HG03064 (cell line): ENCODE results near the gene RRAS.

ENCODE experiments used
- ATAC-seq: cut with Tn5 transposase; IDR thresholded peaks from one replicate; pipeline ENCODE4 v1.9.1; 2021; ENCODE audit warnings: low read depth; ENCODE audit not compliant: unreplicated experiment

The RRAS gene

DNA sequence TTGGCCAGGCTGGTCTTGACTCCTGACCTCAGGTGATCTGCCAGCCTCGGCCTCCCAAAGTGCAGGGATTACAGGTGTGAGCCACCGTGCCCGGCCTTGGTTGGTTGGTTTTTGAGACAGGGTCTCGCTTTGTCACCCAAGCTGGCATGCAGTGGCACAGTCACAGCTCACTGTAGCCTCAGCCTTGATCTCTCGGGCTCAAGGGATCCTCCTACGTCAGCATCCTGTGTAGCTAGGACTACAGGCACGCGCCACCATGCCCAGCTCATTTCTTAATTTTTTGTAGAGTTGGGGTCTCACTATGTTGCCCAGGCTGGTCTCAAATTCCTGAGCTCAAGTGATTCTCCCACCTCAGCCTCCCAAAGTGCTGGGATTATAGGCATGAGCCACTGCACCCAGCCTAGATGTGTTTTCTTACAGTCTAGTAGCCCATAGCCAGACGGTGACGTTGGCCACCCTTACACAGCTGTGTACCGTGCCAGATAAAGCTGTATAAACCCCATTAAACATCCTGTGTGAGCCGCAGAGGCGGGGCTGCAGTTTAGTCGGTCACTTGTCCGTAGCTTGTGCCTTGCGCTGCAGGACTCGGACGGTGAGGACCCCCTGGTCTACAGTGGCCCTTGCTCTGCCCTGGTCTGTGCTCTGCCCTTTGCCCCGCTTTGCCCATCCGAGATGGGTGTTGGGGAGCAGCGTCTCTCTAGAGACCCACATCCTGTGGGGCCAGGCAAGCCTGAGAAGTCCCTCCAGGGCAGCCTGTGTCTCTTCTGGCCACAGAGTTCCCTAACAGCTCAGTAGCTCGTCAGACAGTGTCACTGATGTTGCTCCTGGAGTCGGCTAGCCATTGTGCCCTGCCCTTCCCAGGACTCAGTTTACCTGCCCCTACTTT is 15.9 kb upstream of the RRAS start:
- ATAC-seq: no peak

GRCh38 chr19:49654581-49654980 is 14.6 kb upstream of the RRAS start:
- ATAC-seq: no peak

GRCh38 chr19:49653466-49653806 is 13.5 kb upstream of the RRAS start:
- no peak for ATAC-seq

- no peak for ATAC-seq
Observed at GRCh38 chr19:49652551-49653465, 12.9 kb upstream of the RRAS start.

DNA sequence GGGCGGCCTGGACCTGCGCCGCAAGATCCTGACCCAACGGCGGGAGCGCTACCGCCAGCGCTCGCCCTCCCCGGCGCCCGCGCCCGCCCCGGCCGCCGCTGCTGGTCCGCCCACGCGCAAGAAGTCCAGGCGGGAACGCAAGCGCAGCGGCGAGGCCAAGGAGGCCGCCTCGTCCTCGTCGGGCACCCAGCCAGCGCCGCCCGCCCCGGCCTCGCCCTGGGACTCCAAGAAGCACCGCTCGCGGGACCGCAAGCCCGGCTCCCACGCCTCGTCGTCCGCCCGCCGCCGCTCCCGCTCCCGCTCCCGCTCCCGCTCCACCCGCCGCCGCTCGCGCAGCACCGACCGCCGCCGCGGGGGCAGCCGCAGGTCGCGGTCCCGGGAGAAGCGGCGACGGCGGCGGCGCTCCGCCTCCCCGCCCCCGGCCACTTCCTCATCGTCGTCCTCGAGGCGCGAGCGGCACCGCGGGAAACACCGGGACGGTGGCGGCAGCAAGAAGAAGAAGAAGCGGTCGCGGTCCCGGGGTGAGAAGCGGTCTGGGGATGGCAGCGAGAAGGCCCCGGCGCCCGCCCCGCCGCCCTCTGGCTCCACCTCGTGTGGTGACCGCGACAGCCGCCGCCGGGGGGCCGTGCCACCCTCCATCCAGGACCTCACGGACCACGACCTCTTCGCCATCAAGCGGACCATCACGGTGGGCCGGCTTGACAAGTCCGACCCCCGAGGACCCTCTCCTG is 12.0 kb upstream of the RRAS start:
- ATAC-seq: no peak

- no peak for ATAC-seq
Observed at GRCh38 chr19:49651029-49651819, 11.3 kb upstream of the RRAS start.

- ATAC-seq: no peak
Observed at GRCh38 chr19:49646586-49646985, 6.6 kb upstream of the RRAS start.

DNA sequence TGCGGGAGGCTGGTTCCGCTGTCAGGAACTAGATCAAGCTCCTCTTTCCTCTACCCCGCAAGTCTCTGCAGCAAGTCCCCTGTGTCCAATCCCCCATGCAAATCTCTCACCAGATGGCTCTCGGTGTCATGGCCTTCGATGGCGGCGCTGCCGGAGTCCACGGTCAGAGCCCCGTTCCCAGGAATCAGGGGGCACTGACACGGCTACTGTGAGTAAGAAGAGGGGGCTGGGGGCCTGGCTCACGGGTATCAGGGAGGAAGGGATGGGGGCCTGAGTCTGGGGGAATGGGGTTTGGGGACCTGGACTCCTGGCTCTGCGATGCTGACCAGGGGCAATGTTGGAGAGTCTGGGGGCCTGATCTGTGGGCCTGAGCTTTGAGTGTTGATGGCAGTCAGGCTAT is 6.1 kb upstream of the RRAS start:
- no peak for ATAC-seq

DNA sequence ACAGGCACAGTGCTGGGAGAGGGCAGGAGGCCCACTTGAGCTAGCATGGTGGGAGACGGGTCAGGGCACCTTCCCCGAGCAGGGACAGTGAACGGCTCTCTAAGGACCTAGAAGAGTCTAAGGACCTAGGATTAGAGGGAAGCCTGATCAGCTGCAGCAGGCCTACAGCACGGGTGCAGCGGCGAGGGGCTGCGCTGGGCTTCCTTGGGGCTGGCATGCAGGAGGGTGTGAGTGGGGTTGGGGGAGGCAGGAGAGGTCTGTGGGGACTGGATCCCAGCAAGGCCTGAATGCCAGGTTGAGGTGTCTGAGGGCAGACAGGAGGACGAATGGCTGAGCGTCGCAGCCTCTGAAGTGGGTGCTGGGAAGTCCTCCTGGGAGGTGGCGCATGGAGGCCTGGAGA is 5.6 kb upstream of the RRAS start:
- no peak for ATAC-seq

- ATAC-seq: no peak
Observed at GRCh38 chr19:49643466-49643865, 3.5 kb upstream of the RRAS start.

GRCh38 chr19:49642492-49643035 is 2.6 kb upstream of the RRAS start:
- no peak for ATAC-seq

- ATAC-seq: peak; percentile 53
Observed at GRCh38 chr19:49641688-49642491, 1.9 kb upstream of the RRAS start, which contains the start of gene SCAF1. TSS of gene SCAF1 (plus strand) at chr19:49642209. CDS start at chr19:49645027, 2,818 bp downstream.

GRCh38 chr19:49639401-49640112 is 386 bp downstream of the RRAS start:
- no peak for ATAC-seq

DNA sequence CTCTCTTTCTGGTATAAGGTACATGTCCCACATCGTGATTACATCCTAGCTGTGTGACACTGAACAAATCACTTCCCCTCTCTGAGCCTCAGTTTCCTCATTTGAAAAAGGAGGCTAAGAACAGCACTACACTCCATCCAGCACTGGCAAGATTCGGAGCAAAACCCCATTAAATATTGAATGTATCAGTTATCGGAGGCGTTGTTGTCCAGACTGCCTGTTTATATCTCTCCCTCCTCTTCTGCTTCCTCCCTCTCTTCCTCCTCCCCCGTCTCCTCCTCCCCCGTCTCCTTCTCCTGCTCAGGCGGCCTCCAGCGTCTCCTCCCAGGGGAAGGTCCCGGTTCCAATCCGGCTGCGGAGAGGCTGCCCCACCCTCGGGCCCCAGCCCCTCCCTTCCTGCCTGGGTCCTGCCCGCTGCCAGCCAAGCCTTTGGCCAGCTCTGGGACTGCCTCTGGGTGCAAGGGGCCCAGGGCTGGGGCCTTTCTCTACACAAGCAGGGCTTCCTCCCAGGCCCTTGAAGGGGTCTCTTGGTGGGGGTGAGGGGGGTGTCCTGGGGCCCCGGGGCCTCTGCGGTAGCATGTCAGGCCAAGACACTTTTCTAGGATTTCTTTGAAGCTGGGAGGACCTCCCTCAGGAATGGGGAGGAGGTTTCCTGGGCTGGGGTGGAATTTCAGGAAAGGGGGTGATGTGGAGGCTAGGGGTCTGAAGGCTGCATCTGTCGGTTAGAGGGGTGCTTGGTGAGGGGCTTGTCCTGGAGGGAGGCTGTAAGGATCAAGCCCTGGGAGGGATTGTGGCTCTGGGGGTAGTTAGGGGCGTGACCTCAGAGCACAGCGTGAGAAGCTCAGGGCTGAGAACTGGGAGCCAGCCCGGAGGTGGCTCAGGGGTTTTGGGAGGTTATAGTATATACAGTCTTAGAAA is 1.9 kb downstream of the RRAS start:
- ATAC-seq: no peak

- no peak for ATAC-seq
Observed at GRCh38 chr19:49636233-49636932, 3.6 kb downstream of the RRAS start.

- no peak for ATAC-seq
Observed at GRCh38 chr19:49635530-49636232, 4.3 kb downstream of the RRAS start.
